Neural progenitor cell (in vitro differentiated cells): ENCODE data around the gene AASDH. TPM values are rescaled to one million over a fixed set of nuclear protein-coding genes. Genes with fewer than 3 reads are reported as not detected.

Source experiments
- DNase-seq: peaks from one replicate; pipeline ENCODE4 v3.0.0-alpha.2; 2016; ENCODE audit warnings: low spot score
- H2AFZ ChIP-seq: fragments of 200-600 bp; sonication (generic); replicated peaks from 2 replicates; pipeline ENCODE4 v1.6.1; 2016; ENCODE audit warnings: antibody characterized with exemption
- H3F3A ChIP-seq: fragments of 200-600 bp; sonication (generic); 2 replicates; pipeline ENCODE4 v1.6.1; 2016; ENCODE audit warnings: antibody characterized with exemption, low read depth
- H3K27ac ChIP-seq: fragments of 200-600 bp; sonication (generic); 2 replicates; pipeline ENCODE4 v1.5.1; 2016; ENCODE audit warnings: mild to moderate bottlenecking
- H3K27me3 ChIP-seq: fragments of 200-600 bp; sonication (generic); 2 replicates; pipeline ENCODE4 v1.6.1; 2016; ENCODE audit warnings: mild to moderate bottlenecking, moderate library complexity
- H3K36me3 ChIP-seq: fragments of 200-600 bp; sonication (generic); 2 replicates; pipeline ENCODE4 v1.5.1; 2016
- H3K4me1 ChIP-seq: fragments of 200-600 bp; sonication (generic); 2 replicates; pipeline ENCODE4 v1.6.1; 2016; ENCODE audit warnings: mixed run types
- H3K4me2 ChIP-seq: fragments of 200-600 bp; sonication (generic); 2 replicates; pipeline ENCODE4 v1.6.1; 2016
- H3K4me3 ChIP-seq: fragments of 200-600 bp; sonication (generic); 2 replicates; pipeline ENCODE4 v1.5.1; 2016
- H3K79me2 ChIP-seq: fragments of 200-600 bp; sonication (generic); 2 replicates; pipeline ENCODE4 v1.6.1; 2016; ENCODE audit warnings: low read depth
- H3K9ac ChIP-seq: fragments of 200-600 bp; sonication (generic); 2 replicates; pipeline ENCODE4 v1.6.1; 2016
- H3K9me3 ChIP-seq: fragments of 200-600 bp; sonication (generic); 2 replicates; pipeline ENCODE4 v1.5.1; 2016; ENCODE audit warnings: low read depth
- H4K20me1 ChIP-seq: fragments of 200-600 bp; sonication (generic); 2 replicates; pipeline ENCODE4 v1.6.1; 2016; ENCODE audit warnings: low read depth
- H3K27ac Mint-ChIP-seq: 3 replicates; pipeline ENCODE4 v1.8.0; 2021; ENCODE audit warnings: mixed read lengths
- H3K27me3 Mint-ChIP-seq: 2 replicates; pipeline ENCODE4 v1.8.0; 2022; ENCODE audit warnings: low read depth, mild to moderate bottlenecking, inconsistent platforms, moderate library complexity, mixed read lengths; ENCODE audit not compliant: insufficient read depth
- H3K36me3 Mint-ChIP-seq: 3 replicates; pipeline ENCODE4 v1.8.0; 2021; ENCODE audit warnings: mixed read lengths
- H3K4me1 Mint-ChIP-seq: 3 replicates; pipeline ENCODE4 v1.8.0; 2021; ENCODE audit warnings: mixed read lengths
- H3K4me3 Mint-ChIP-seq: 3 replicates; pipeline ENCODE4 v1.8.0; 2021; ENCODE audit warnings: mild to moderate bottlenecking, moderate library complexity, mixed read lengths
- H3K9me3 Mint-ChIP-seq: 3 replicates; pipeline ENCODE4 v1.8.0; 2020; ENCODE audit warnings: mixed read lengths
- CTCF ChIP-seq: fragments of 200-600 bp; sonication (generic); IDR thresholded peaks from 2 replicates; pipeline ENCODE4 v1.5.1; 2017; ENCODE audit warnings: antibody characterized with exemption, mild to moderate bottlenecking
- EZH2 ChIP-seq: fragments of 200-600 bp; sonication (generic); IDR thresholded peaks from 2 replicates; pipeline ENCODE4 v1.6.1; 2017; ENCODE audit warnings: antibody characterized with exemption, mild to moderate bottlenecking, moderate library complexity
- EZH2phosphoT487 ChIP-seq: fragments of 200-600 bp; sonication (generic); IDR thresholded peaks from 2 replicates; pipeline ENCODE4 v1.6.1; 2017; ENCODE audit warnings: antibody characterized with exemption
- total RNA-seq: library from RNA; depleted of rRNA; stranded (reverse); fragments of >200 nt; gene quantifications from 2 replicates; pipeline ENCODE4 v1.2.3, GENCODE V29; 2015; ENCODE audit warnings: low replicate concordance

The AASDH gene
- total RNA-seq, 1 donor from 2014 or later, result 33.1 TPM

DNA sequence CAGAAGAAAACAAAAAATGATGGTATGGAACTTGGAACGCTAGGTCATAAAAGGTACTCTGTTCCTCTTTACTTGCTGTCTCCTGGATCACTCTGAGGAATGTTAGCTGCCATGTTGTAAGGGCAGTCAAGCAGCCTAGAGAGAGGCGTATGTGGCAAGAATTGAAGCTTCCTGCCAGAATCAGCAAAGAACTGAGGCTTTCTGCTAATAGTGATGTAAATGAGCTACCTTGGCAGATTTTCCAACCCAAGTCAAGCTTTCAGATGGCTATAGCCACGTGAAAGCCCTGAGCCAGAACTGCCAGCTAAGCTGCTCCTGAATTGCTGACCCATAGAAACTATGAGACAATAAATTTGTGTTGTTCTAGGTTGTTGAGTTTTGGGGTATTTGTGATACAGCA is 38.7 kb downstream of the AASDH start:
- Histone ChIP-seq H3K9ac (no peak overlapping the region), H3K27ac (no peak overlapping the region), H3K27me3 (no peaks in the 10 kb centered on the region), H3K79me2 (no peaks in the 10 kb centered on the region), H3F3A (no peaks in the 10 kb centered on the region), H3K9me3 (no peaks in the 10 kb centered on the region), H3K36me3 (no peaks in the 10 kb centered on the region), H3K4me1 (no peaks in the 10 kb centered on the region), H3K4me3 (no peak overlapping the region), H4K20me1 (no peaks in the 10 kb centered on the region), H3K4me2 (no peak overlapping the region), H2AFZ (no peak overlapping the region)
- Mint-ChIP-seq H3K36me3 (peaks cover 6% of the 10 kb centered on the region), H3K27me3 (no peaks in the 10 kb centered on the region), H3K9me3 (no peaks in the 10 kb centered on the region), H3K4me1 (no peaks in the 10 kb centered on the region), H3K4me3 (no peak overlapping the region), H3K27ac (no peak overlapping the region)
- TF ChIP-seq EZH2phosphoT487 (no peak), CTCF (no peak), EZH2 (no peak)
- DNase-seq, result no peak

GRCh38 chr4:56345458-56345857 is 41.8 kb downstream of the AASDH start:
- Mint-ChIP-seq H3K27ac (no peak overlapping the region), H3K4me1 (no peaks in the 10 kb centered on the region), H3K9me3 (no peaks in the 10 kb centered on the region), H3K27me3 (no peaks in the 10 kb centered on the region), H3K4me3 (no peak overlapping the region), H3K36me3 (peaks cover 7% of the 10 kb centered on the region)
- H3K36me3 ChIP-seq, result no peaks in the 10 kb centered on the region
- H3K9me3 ChIP-seq, result no peaks in the 10 kb centered on the region
- no peaks in the 10 kb centered on the region for H4K20me1 ChIP-seq
- no peaks in the 10 kb centered on the region for H3K4me1 ChIP-seq
- H3K9ac ChIP-seq, result no peak overlapping the region
- H3K4me2 ChIP-seq, result no peak overlapping the region
- no peak for DNase-seq
- no peaks in the 10 kb centered on the region for H3K27me3 ChIP-seq
- H2AFZ ChIP-seq, result no peak overlapping the region
- no peaks in the 10 kb centered on the region for H3K79me2 ChIP-seq
- TF ChIP-seq CTCF, result no peak
- no peak for TF ChIP-seq EZH2
- no peak for TF ChIP-seq EZH2phosphoT487
- H3K27ac ChIP-seq, result no peak overlapping the region
- H3K4me3 ChIP-seq, result no peak overlapping the region
- H3F3A ChIP-seq, result no peaks in the 10 kb centered on the region

DNA sequence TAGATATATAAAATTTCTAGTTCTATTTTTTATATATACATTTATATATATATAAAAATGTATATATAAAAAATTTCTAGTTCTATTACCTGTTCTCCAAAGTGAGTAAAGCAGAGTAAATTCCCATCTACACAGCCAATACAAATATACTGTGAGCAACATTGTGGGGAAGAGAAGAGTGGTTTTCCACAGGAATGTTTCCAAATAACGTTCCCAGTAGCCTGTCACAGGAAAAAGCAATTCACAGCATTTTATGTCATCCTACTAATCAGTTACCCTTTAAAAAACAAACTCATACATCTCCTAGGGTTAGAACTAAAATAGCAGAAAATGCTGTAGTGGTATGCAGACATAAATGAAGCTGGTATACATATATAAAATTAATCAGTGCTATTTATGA is 44.5 kb downstream of the AASDH start:
- TF ChIP-seq EZH2 (no peak), EZH2phosphoT487 (no peak), CTCF (no peak)
- Histone ChIP-seq H3K27me3 (no peaks in the 10 kb centered on the region), H3K27ac (no peak overlapping the region), H2AFZ (no peak overlapping the region), H3K4me1 (no peaks in the 10 kb centered on the region), H3K9me3 (peaks cover 3% of the 10 kb centered on the region), H3K79me2 (no peaks in the 10 kb centered on the region), H3K4me2 (no peak overlapping the region), H3K9ac (no peak overlapping the region), H3F3A (no peaks in the 10 kb centered on the region), H4K20me1 (no peaks in the 10 kb centered on the region), H3K36me3 (peaks cover 10% of the 10 kb centered on the region), H3K4me3 (no peak overlapping the region)
- Mint-ChIP-seq H3K27me3 (no peaks in the 10 kb centered on the region), H3K36me3 (peaks cover 17% of the 10 kb centered on the region), H3K27ac (no peak overlapping the region), H3K4me3 (no peak overlapping the region), H3K4me1 (no peaks in the 10 kb centered on the region), H3K9me3 (peaks cover 8% of the 10 kb centered on the region)
- DNase-seq, result no peak
